ENCODE results near the gene RPL36. TPM values are rescaled to one million over a fixed set of nuclear protein-coding genes. Genes with fewer than 3 reads are reported as not detected.

Gene RPL36
- total and polyA plus RNA-seq, 2 donors (not counting 3 experiments of a cell fraction or from before 2014, with no cell fraction given): 1,033 to 1,084 TPM

GRCh38 chr19:5642204-5642603, 47.9 kb upstream of the RPL36 start:
- Histone ChIP-seq H3K9me3 (replicated peaks; ENCODE audit: control insufficient read depth, insufficient read depth, low read length) (no peaks in the 10 kb centered on the region), H3K9me1 (replicated peaks; ENCODE audit: control insufficient read depth, extremely low read depth, insufficient read depth, low read length) (no peaks in the 10 kb centered on the region), H3K27ac (ENCODE audit: insufficient read depth, low read depth, low read length) (no peak overlapping the region), H3K9ac (replicated peaks; ENCODE audit: extremely low read depth, insufficient read depth, low read length) (no peak overlapping the region), H2AFZ (ENCODE audit: low read depth, low read length) (no peak overlapping the region), H3K4me1 (ENCODE audit: control insufficient read depth, extremely low read depth, insufficient read depth, low read length) (no peaks in the 10 kb centered on the region), H3K4me2 (ENCODE audit: insufficient read depth, low read length) (no peak overlapping the region), H3K27me3 (ENCODE audit: control insufficient read depth in 2 of 2, insufficient read depth in 2 of 2, low read length in 2 of 2) (no peaks in the 10 kb centered on the region), H3K36me3 (ENCODE audit: control insufficient read depth in 2 of 2, extremely low read depth in 1 of 2, insufficient read depth in 2 of 2, low read length in 2 of 2) (peaks cover 15 to 26% of the 10 kb centered on the region in 2 experiments), H3K79me2 (ENCODE audit: control insufficient read depth, insufficient read depth, low read length) (peaks cover 90% of the 10 kb centered on the region), H4K20me1 (replicated peaks; ENCODE audit: control insufficient read depth, extremely low read depth, insufficient read depth, low read length) (peaks cover 7% of the 10 kb centered on the region), H3K4me3 (replicated peaks in 1 of 3; ENCODE audit: insufficient read depth in 1 of 3, low read depth in 1 of 3, low read length in 3 of 3) (no peak overlapping the region)
- CTCF ChIA-PET: no interaction called here
- FAIRE-seq (no peak), DNase-seq (ENCODE audit: low read depth, low spot score) (no peak)
- BruUV-seq (replicated peaks): no TSS peak
- POLR2A ChIA-PET: no interaction called here
- TF ChIP-seq CTCF (IDR thresholded peaks at IDR 0.05; ENCODE audit: extremely low read depth in 1 of 2, insufficient read depth in 1 of 2, low read depth in 1 of 2, low read length in 2 of 2) (no peak), POLR2AphosphoS5 (IDR thresholded peaks at IDR 0.05; ENCODE audit: insufficient read depth, low read depth, low read length) (no peak), GATA2 (IDR thresholded peaks at IDR 0.05; ENCODE audit: insufficient read depth, insufficient read length, low read depth, low read length) (no peak), MYC (IDR thresholded peaks at IDR 0.05; ENCODE audit: low read depth, low read length) (no peak), EZH2 (IDR thresholded peaks at IDR 0.05; ENCODE audit: borderline replicate concordance, low read depth, low read length, severe bottlenecking) (no peak), POLR2A (IDR thresholded peaks at IDR 0.05; ENCODE audit: low read depth, low read length) (no peak), JUN (IDR thresholded peaks at IDR 0.05; ENCODE audit: borderline replicate concordance, insufficient read depth, insufficient read length, low read depth) (no peak), FOS (IDR thresholded peaks at IDR 0.05; ENCODE audit: borderline replicate concordance, insufficient read depth, low read length) (no peak), MAX (IDR thresholded peaks at IDR 0.05; ENCODE audit: insufficient read depth, insufficient read length) (no peak)
- intact Hi-C loops (cut with micrococcal nuclease) (loop anchor here (10.0 kb wide), 1 partner anchor 543 kb away; no protein-coding TSS in a partner anchor), dilution Hi-C loops (cut with MboI; ENCODE audit: extremely low pct_ligation_motif_present, low sequenced_read_pairs) (no loop called here)
